Measurements from ENCODE around the gene PPP1CA.

Gene PPP1CA

GRCh38 chr11:67366961-67367760 lies 34.5 kb downstream of the PPP1CA start:
- no peak for DNase-seq

DNA sequence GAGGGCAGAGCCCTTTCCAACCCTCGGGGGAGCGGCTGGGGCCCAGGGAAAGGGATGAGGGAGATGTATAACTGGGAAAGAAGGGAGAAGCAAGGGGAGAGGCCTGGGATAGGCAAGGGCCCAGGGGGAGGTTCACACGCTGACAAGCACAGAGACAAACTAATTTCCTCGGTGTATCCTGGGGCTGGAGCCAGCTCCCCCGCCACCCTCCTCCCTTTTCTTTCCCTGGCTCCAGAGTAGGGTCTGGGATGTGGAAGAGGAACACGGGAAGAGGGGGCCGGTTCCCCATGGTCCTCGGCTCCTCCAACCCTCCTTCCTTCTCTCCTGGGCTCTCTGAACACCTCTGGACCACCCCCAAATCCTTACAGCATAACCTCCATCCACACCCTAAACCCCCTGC lies 35.1 kb downstream of the PPP1CA start:
- DNase-seq: no peak

GRCh38 chr11:67365736-67366444 lies 35.8 kb downstream of the PPP1CA start:
- DNase-seq: no peak

GRCh38 chr11:67364783-67365722 lies 36.6 kb downstream of the PPP1CA start:
- DNase-seq: no peak

- DNase-seq: no peak
Observed at GRCh38 chr11:67364169-67364568, 37.5 kb downstream of the PPP1CA start.

GRCh38 chr11:67357831-67358670 lies 43.6 kb downstream of the PPP1CA start:
- DNase-seq: no peak

DNA sequence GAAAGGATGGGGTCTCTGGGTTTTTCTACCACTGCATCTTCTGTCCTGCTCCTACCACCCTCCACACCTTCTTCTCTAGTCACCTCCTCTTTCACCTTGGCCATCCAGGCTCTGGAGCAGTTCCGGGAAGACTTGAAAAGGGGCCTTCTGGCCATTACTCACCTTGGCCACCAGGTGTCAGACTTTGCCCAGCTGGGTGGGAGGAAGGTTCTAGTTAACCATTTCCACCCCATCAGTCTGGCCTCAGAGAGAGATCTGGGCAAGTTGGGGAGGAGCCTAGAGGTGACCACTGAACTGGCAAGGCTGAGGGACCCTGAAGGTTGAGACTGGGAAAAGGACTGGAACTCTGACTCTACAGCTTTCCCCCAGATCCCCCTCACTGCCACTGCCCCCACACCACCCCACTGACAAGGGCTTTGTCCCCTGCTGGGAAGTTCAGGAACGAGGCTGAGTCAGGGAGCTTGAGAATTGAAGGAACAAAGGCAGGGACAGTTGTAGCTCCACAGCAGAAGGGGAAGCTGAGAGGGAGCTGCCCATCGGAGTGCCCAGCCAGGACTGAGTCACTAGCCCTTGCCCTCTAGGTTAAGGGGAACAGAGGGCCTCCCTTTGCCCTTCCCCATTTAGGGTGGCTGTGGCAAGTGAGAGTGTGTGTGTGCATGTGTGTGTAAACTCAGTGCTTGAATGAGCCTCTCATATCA lies 44.6 kb downstream of the PPP1CA start:
- DNase-seq: peak; percentile 70

GRCh38 chr11:67356387-67356863 lies 45.2 kb downstream of the PPP1CA start:
- no peak for DNase-seq

- DNase-seq: no peak
Observed at GRCh38 chr11:67355794-67356386, 45.8 kb downstream of the PPP1CA start.

DNA sequence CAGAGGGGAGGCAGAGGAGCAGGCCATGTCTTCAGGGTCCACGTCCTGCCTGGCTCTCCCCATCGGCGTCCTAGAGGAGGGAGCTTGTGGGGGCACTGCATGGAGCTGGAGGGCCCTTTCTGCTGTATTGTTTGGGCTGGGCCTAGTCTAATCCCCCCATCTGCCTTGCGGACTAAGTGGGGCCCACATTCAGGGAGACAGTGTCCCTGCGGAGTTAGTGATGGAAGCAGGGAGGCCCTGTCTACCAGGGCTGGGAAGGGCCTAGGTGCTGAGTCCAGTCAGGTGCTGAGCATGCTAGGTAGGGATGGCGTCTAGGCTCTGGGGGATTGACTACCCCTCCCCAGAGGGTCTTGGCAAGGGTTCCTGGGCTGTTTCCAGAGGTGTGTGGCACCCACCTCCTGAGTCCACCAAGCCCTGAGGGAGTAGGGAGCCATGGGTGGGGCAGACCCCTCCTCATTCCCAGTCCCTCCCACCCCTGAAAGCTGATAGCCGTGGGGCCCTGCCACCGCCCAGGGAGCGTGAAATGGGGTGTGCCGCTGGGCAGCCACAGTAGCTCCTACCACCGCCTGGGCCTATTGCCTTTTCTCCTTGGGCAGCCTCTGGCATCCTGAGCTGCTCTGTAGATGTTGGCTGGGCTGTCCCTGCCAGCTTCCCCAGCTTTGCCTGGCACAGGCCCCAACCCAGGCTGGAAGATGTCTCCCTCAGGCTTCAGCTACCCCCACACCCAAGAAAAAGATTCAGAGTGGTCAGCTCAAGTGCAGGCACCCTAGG lies 46.5 kb downstream of the PPP1CA start:
- no peak for DNase-seq

DNA sequence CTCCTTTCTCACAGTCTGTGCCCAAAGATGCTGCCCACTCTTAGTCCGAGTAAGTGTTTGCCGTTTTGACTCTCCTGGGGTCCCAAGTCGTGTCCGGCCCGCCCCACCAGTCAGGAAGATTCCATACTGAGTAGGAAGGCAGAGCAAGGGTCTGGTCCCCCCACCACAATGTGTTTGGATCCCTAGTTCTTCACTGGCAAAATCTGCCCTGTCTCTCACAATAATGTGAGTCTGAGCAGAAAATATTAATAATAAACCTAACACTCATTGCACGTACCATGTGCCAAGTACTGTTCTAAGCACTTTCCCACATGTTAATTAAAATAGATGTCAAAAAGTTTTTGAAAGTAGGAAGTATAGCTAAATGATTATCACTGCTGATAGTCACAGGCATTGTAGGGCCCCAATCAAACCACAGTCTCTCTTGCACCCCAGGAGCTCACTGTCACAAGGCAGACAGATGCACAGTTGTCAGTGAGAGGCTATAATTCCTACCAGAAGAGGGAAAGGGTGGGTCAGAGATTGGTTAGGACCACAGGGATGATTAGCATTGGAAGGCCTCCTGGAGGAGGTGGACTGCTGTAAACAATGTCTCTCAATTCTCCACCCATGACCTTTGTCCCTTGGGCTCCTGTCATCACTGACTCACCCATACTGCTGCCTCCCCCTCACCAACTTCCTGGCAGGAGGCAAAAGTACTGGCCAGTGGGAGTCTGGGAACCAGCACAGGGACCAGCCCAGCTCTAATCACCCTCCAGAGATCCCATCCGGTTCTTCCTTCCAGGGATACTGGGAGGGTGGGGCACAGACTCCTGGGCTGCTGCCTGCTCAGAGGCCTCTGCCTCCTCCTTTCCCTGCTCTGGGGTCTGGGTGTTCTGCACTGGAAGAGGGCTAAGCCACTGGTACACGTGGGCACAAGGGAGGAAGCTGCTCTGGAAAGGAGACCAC lies 47.3 kb downstream of the PPP1CA start:
- DNase-seq: no peak

- DNase-seq: peak; percentile 95
Observed at GRCh38 chr11:67353317-67354074, 48.2 kb downstream of the PPP1CA start, which contains the start of gene POLD4. Gene POLD4 (minus strand): TSS chr11:67353546. CDS start chr11:67353399, 147 bp downstream.

GRCh38 chr11:67352546-67353316 lies 48.9 kb downstream of the PPP1CA start:
- no peak for DNase-seq

DNA sequence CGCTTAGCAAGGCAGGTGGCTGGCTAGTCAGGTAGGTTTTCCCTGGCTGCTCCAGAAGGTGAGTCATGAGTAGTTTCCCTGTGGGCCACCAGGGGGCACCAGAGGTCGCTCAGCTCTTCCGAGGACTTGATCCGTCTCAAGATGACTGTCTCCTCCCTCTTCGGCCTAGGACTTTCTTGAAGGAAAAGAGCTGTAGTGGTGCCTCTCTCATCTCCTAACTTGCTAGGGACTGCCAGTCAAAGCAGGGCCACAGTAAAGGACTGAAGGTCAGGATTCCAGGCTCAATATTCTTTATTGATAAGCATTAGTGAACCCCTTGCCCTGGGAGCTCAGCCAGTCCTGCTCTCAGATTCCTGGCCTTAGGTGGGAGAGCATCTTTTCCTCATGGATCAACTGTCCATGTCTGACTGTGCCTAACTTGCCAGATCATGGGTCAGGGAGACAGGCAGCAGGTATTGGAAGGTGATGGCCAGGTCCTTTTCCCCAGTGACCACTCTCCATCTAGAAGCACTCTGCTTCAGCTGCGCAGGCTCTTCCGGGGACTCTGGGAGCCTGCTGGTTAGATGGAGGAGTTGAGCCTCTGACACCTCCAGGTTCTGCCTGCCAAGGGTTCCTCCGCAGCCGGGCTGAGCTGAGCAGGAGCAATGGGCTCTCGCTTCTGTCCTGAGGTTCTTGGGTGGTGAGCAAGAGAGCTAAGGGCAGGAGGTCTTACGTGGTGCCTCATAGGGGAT lies 50.2 kb downstream of the PPP1CA start:
- DNase-seq: peak; percentile 56

- no peak for DNase-seq
Observed at GRCh38 chr11:67349928-67350465, 51.7 kb downstream of the PPP1CA start.

GRCh38 chr11:67349457-67349856 lies 52.2 kb downstream of the PPP1CA start:
- no peak for DNase-seq

Measured in stimulated activated CD4-positive, alpha-beta T cell treated with anti-CD3 and anti-CD28 coated beads, Interleukin-1b, Interleukin-23, amount 100 ng/mL, for 48 hours (primary cell).